Hepatocyte (in vitro differentiated cells): ENCODE results near the gene REP15.

Experiments used
- EZH2 ChIP-seq: fragments of 200-600 bp; sonication (generic); IDR thresholded peaks from 2 replicates; pipeline ENCODE4 v1.6.1; 2016; ENCODE audit warnings: antibody characterized with exemption, mild to moderate bottlenecking, borderline replicate concordance
- EZH2phosphoT487 ChIP-seq: fragments of 200-600 bp; sonication (generic); IDR thresholded peaks from one replicate; pipeline ENCODE4 v1.6.1; 2018; ENCODE audit warnings: antibody characterized with exemption, mild to moderate bottlenecking, low read depth, moderate library complexity; ENCODE audit not compliant: unreplicated experiment, severe bottlenecking
- TF ChIP-seq, protein P1 (sequence below): fragments of 200-600 bp; sonication (generic); IDR thresholded peaks from 2 replicates; pipeline ENCODE4 v1.5.1; 2016; ENCODE audit warnings: antibody characterized with exemption, mild to moderate bottlenecking; ENCODE audit not compliant: poor library complexity

DNA sequence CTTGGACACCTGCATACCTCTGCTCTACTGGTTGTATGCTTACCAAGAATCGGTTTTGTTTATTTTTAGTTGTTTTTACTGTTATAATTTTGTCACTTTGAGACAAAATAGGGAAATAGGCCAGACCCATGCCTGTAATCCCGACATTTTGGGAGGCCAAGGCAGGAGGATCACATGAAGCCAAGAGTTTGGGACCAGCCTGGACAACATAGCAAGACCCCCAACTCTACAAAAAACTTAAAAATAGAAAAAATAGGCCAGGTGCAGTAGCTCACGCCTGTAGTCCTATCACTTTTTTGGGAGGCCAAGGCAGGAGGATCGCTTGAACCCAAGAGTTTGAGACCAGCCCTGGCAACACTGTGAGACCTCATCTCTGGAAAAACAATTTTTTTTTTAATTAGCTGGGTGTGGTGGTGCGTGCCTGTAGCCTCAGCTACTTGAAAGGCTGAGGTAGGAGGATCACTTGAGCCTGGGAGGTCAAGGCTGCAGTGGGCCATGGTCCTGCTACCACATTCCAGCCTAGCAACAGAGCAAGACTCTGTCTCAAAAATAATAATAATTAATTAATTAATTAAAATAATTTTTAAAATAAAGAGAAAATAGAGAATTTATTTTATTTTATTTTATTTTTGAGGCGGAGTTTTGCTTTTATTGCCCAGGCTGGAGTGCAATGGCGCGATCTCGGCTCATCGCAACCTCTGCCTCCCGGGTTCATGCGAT, 13.1 kb downstream of the REP15 start:
- TF ChIP-seq EZH2 (no peak), EZH2phosphoT487 (no peak)
- TF ChIP-seq, protein P1, sequence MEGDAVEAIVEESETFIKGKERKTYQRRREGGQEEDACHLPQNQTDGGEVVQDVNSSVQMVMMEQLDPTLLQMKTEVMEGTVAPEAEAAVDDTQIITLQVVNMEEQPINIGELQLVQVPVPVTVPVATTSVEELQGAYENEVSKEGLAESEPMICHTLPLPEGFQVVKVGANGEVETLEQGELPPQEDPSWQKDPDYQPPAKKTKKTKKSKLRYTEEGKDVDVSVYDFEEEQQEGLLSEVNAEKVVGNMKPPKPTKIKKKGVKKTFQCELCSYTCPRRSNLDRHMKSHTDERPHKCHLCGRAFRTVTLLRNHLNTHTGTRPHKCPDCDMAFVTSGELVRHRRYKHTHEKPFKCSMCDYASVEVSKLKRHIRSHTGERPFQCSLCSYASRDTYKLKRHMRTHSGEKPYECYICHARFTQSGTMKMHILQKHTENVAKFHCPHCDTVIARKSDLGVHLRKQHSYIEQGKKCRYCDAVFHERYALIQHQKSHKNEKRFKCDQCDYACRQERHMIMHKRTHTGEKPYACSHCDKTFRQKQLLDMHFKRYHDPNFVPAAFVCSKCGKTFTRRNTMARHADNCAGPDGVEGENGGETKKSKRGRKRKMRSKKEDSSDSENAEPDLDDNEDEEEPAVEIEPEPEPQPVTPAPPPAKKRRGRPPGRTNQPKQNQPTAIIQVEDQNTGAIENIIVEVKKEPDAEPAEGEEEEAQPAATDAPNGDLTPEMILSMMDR: no peak
